Panc1 (cell line): ENCODE results near the gene BUD31.

ENCODE experiments used
- POLR2AphosphoS5 ChIP-seq: IDR thresholded peaks from 2 replicates; pipeline ENCODE4 v1.6.1; 2012; ENCODE audit warnings: mild to moderate bottlenecking, low read depth, low read length, moderate library complexity
- SIN3A ChIP-seq: IDR thresholded peaks from 2 replicates; pipeline ENCODE4 v1.6.1; 2012; ENCODE audit warnings: low read depth, mild to moderate bottlenecking, low read length, moderate library complexity, borderline replicate concordance; ENCODE audit not compliant: insufficient read depth
- TCF7L2 ChIP-seq: IDR thresholded peaks from 2 replicates; pipeline ENCODE4 v1.6.1; 2011; ENCODE audit warnings: mild to moderate bottlenecking, low read depth, low read length, inconsistent platforms
- TF ChIP-seq, protein P1 (sequence below): fragments of 450-650 bp; IDR thresholded peaks from 2 replicates; pipeline ENCODE4 v1.5.1; 2017; ENCODE audit warnings: mild to moderate bottlenecking
- TF ChIP-seq, protein P2 (sequence below), 2 experiments: IDR thresholded peaks; 2 replicates each; pipeline ENCODE4 v1.6.1; 2011 to 2012; ENCODE audit warnings: low read depth in 2 of 2, control low read depth in 1 of 2, low read length in 1 of 2, mild to moderate bottlenecking in 1 of 2, moderate library complexity in 1 of 2; ENCODE audit not compliant: insufficient read depth in 1 of 2

DNA sequence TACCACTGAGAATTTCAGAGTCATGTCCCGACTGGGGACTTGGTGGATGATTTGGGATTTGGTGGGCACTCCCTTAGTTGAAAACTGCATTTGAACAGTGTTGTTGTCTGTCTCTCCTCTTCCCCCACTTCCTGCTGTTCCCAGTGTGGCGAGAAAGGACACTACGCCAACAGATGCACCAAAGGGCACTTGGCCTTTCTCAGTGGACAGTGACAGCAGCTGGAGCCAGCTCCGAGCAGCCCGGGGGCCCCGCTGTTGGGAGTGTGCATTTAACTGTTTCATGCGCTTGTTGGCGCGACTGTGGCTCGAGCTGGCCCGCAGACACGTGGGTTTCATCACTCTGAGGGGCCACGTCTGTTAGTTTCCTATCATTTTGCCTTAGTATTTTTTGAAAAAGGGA, 47.5 kb downstream of the BUD31 start:
- TF ChIP-seq, protein P1, sequence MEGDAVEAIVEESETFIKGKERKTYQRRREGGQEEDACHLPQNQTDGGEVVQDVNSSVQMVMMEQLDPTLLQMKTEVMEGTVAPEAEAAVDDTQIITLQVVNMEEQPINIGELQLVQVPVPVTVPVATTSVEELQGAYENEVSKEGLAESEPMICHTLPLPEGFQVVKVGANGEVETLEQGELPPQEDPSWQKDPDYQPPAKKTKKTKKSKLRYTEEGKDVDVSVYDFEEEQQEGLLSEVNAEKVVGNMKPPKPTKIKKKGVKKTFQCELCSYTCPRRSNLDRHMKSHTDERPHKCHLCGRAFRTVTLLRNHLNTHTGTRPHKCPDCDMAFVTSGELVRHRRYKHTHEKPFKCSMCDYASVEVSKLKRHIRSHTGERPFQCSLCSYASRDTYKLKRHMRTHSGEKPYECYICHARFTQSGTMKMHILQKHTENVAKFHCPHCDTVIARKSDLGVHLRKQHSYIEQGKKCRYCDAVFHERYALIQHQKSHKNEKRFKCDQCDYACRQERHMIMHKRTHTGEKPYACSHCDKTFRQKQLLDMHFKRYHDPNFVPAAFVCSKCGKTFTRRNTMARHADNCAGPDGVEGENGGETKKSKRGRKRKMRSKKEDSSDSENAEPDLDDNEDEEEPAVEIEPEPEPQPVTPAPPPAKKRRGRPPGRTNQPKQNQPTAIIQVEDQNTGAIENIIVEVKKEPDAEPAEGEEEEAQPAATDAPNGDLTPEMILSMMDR = no peak
- no peak for TF ChIP-seq TCF7L2
- no peak for TF ChIP-seq POLR2AphosphoS5
- TF ChIP-seq SIN3A = no peak
- TF ChIP-seq, protein P2, sequence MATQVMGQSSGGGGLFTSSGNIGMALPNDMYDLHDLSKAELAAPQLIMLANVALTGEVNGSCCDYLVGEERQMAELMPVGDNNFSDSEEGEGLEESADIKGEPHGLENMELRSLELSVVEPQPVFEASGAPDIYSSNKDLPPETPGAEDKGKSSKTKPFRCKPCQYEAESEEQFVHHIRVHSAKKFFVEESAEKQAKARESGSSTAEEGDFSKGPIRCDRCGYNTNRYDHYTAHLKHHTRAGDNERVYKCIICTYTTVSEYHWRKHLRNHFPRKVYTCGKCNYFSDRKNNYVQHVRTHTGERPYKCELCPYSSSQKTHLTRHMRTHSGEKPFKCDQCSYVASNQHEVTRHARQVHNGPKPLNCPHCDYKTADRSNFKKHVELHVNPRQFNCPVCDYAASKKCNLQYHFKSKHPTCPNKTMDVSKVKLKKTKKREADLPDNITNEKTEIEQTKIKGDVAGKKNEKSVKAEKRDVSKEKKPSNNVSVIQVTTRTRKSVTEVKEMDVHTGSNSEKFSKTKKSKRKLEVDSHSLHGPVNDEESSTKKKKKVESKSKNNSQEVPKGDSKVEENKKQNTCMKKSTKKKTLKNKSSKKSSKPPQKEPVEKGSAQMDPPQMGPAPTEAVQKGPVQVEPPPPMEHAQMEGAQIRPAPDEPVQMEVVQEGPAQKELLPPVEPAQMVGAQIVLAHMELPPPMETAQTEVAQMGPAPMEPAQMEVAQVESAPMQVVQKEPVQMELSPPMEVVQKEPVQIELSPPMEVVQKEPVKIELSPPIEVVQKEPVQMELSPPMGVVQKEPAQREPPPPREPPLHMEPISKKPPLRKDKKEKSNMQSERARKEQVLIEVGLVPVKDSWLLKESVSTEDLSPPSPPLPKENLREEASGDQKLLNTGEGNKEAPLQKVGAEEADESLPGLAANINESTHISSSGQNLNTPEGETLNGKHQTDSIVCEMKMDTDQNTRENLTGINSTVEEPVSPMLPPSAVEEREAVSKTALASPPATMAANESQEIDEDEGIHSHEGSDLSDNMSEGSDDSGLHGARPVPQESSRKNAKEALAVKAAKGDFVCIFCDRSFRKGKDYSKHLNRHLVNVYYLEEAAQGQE (IDR thresholded peaks at IDR 0.05; ENCODE audit: insufficient read depth in 1 of 2, low read depth in 2 of 2, low read length in 1 of 2) = no peak
